GM10266 (cell line): ENCODE results near the gene PLEKHA1.

Experiments used
- DNase-seq: peaks from one replicate; pipeline ENCODE4 v3.0.0; 2012; ENCODE audit errors: extremely low spot score
- CTCF ChIP-seq: IDR thresholded peaks from 2 replicates; pipeline ENCODE4 v1.5.1; 2012; ENCODE audit warnings: mild to moderate bottlenecking, low read depth; ENCODE audit not compliant: control insufficient read depth, insufficient read depth; ENCODE audit errors: missing control alignments

PLEKHA1 gene

GRCh38 chr10:122471531-122472177 is 97.1 kb downstream of the PLEKHA1 start:
- DNase-seq, result no peak
- no peak for TF ChIP-seq CTCF

GRCh38 chr10:122473116-122473515 is 98.6 kb downstream of the PLEKHA1 start:
- no peak for TF ChIP-seq CTCF
- DNase-seq, result no peak

GRCh38 chr10:122474131-122474818 is 99.8 kb downstream of the PLEKHA1 start:
- TF ChIP-seq CTCF, result no peak
- DNase-seq, result no peak

GRCh38 chr10:122475100-122475499 is 100.6 kb downstream of the PLEKHA1 start:
- no peak for DNase-seq
- TF ChIP-seq CTCF, result no peak

- no peak for DNase-seq
- TF ChIP-seq CTCF, result no peak
Observed at GRCh38 chr10:122475591-122476332, 101.3 kb downstream of the PLEKHA1 start.

GRCh38 chr10:122476333-122476695 is 101.8 kb downstream of the PLEKHA1 start:
- TF ChIP-seq CTCF, result no peak

GRCh38 chr10:122477436-122477835 is 102.9 kb downstream of the PLEKHA1 start:
- TF ChIP-seq CTCF, result no peak
- DNase-seq, result no peak

More at GRCh38 chr10:122476333-122476695, 101.8 kb downstream of the PLEKHA1 start:
- DNase-seq, result no peak
